ENCODE data around the gene USP15.

- TF ChIP-seq, protein P1, sequence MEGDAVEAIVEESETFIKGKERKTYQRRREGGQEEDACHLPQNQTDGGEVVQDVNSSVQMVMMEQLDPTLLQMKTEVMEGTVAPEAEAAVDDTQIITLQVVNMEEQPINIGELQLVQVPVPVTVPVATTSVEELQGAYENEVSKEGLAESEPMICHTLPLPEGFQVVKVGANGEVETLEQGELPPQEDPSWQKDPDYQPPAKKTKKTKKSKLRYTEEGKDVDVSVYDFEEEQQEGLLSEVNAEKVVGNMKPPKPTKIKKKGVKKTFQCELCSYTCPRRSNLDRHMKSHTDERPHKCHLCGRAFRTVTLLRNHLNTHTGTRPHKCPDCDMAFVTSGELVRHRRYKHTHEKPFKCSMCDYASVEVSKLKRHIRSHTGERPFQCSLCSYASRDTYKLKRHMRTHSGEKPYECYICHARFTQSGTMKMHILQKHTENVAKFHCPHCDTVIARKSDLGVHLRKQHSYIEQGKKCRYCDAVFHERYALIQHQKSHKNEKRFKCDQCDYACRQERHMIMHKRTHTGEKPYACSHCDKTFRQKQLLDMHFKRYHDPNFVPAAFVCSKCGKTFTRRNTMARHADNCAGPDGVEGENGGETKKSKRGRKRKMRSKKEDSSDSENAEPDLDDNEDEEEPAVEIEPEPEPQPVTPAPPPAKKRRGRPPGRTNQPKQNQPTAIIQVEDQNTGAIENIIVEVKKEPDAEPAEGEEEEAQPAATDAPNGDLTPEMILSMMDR (IDR thresholded peaks at IDR 0.05; ENCODE audit: low read length): no peak
- no peak for TF ChIP-seq EZH2 (optimal IDR thresholded peaks at IDR 0.05; ENCODE audit: low read depth, low read length)
- TF ChIP-seq EZH2phosphoT487 (IDR thresholded peaks at IDR 0.05; ENCODE audit: low read length): no peak
Observed at GRCh38 chr12:62259631-62259992, 592 bp upstream of the USP15 start.

Measured in MM.1S (cell line).